Tibial nerve (tissue), 4 donors: ENCODE data around the gene NDFIP1.

Experiments used
- CTCF ChIP-seq, 5 experiments: fragments of 200-600 bp in 3 of 5; fragments of 450-650 bp in 2 of 5; sonication (generic) in 3 of 5; IDR thresholded peaks; one replicate each; pipeline ENCODE4 v1.5.1; 2016 to 2019; ENCODE audit warnings: antibody characterized with exemption in 5 of 5, mild to moderate bottlenecking in 3 of 5, moderate library complexity in 2 of 5
- EP300 ChIP-seq, 2 donors: sonication (generic); formaldehyde crosslinking; IDR thresholded peaks; one replicate each; pipeline ENCODE4 v1.6.1; 2017; ENCODE audit warnings: antibody characterized with exemption in 2 of 2, mild to moderate bottlenecking in 1 of 2
- POLR2A ChIP-seq, 2 donors: fragments of 450-650 bp; IDR thresholded peaks; one replicate each; pipeline ENCODE4 v1.6.1; 2017; ENCODE audit warnings: antibody characterized with exemption in 2 of 2, mild to moderate bottlenecking in 2 of 2, moderate library complexity in 2 of 2

GRCh38 chr5:142171270-142171669 lies 62.7 kb downstream of the NDFIP1 start:
- TF ChIP-seq POLR2A (IDR thresholded peaks at IDR 0.05) (no peak), CTCF (IDR thresholded peaks at IDR 0.05) (no peak), EP300 (IDR thresholded peaks at IDR 0.05) (no peak)
